H1 (cell line): ENCODE data around the gene COCH. TPM values are rescaled to one million over a fixed set of nuclear protein-coding genes. Genes with fewer than 3 reads are reported as not detected.

Experiments used
- CTCF ChIA-PET: fragments of 300-600 bp; sonication (Branson Sonifier 250); formaldehyde crosslinking; loops from one replicate; lab custom pipeline; 2021; ENCODE audit not compliant: partially characterized antibody; lab: Charles Lee
- POLR2A ChIA-PET: fragments of 300-600 bp; sonication (Branson Sonifier 250); formaldehyde crosslinking; loops from one replicate; lab custom pipeline; 2021; ENCODE audit warnings: inconsistent platforms; ENCODE audit not compliant: partially characterized antibody; lab: Charles Lee
- DNase-seq, 2 experiments: peaks; one replicate each; pipeline versions ENCODE4 v3.0.0 to v3.0.0-alpha.2; 2010 to 2022; ENCODE audit warnings: low spot score in 2 of 2, low read depth in 1 of 2, mixed read lengths in 1 of 2
- FAIRE-seq: peaks from 2 replicates; lab custom pipeline; 2011; peaks lifted over from hg19 to GRCh38; lab: Jason Lieb, UNC
- H2AFZ ChIP-seq: 2 replicates; pipeline ENCODE4 v1.8.1; 2012; ENCODE audit warnings: low read length, inconsistent platforms
- H2AK5ac ChIP-seq: 2 replicates; pipeline ENCODE4 v1.6.1; 2013; ENCODE audit warnings: low read depth, low read length
- H2BK120ac ChIP-seq: replicated peaks from 2 replicates; pipeline ENCODE3; 2013; ENCODE audit warnings: low read depth, low read length, inconsistent platforms
- H2BK12ac ChIP-seq: 2 replicates; pipeline ENCODE4 v1.6.1; 2013; ENCODE audit warnings: low read depth, low read length
- H2BK15ac ChIP-seq: 2 replicates; pipeline ENCODE4 v1.6.1; 2013; ENCODE audit warnings: low read length
- H2BK20ac ChIP-seq: 2 replicates; pipeline ENCODE4 v1.6.1; 2013; ENCODE audit warnings: low read length
- H2BK5ac ChIP-seq: 2 replicates; pipeline ENCODE4 v1.6.1; 2013; ENCODE audit warnings: low read depth, low read length
- H3K14ac ChIP-seq: 2 replicates; pipeline ENCODE4 v1.6.1; 2013; ENCODE audit warnings: inconsistent platforms; ENCODE audit not compliant: insufficient read length
- H3K18ac ChIP-seq: 2 replicates; pipeline ENCODE4 v1.6.1; 2013; ENCODE audit warnings: low read length; ENCODE audit errors: extremely low read depth
- H3K23ac ChIP-seq: 2 replicates; pipeline ENCODE4 v1.6.1; 2013; ENCODE audit warnings: inconsistent platforms; ENCODE audit not compliant: insufficient read length
- H3K23me2 ChIP-seq: 2 replicates; pipeline ENCODE4 v1.6.1; 2013; ENCODE audit warnings: low read depth, low read length
- H3K27ac ChIP-seq: 2 replicates; pipeline ENCODE4 v1.6.1; 2011; ENCODE audit warnings: low read depth, low read length, inconsistent platforms
- H3K27me3 ChIP-seq, 4 experiments: replicated peaks in 1 of 4; 1 replicate in 1 of 4; 2 replicates in 3 of 4; pipeline versions ENCODE4 v1.6.1 to v1.8.1; 2011 to 2013; ENCODE audit warnings: low read length in 3 of 4, mild to moderate bottlenecking in 3 of 4, inconsistent platforms in 2 of 4, mixed read lengths in 2 of 4, moderate library complexity in 1 of 4; ENCODE audit not compliant: control insufficient read depth in 3 of 4, insufficient read depth in 3 of 4; ENCODE audit errors: extremely low read depth in 1 of 4
- H3K36me3 ChIP-seq, 4 experiments: 2 replicates each; pipeline versions ENCODE4 v1.6.1 to v1.8.1; 2011 to 2013; ENCODE audit warnings: mild to moderate bottlenecking in 4 of 4, low read length in 3 of 4, moderate library complexity in 2 of 4, control low read depth in 1 of 4, inconsistent platforms in 1 of 4; ENCODE audit not compliant: insufficient read depth in 4 of 4, control insufficient read depth in 2 of 4
- H3K4ac ChIP-seq: replicated peaks from 2 replicates; pipeline ENCODE3; 2013; ENCODE audit warnings: low read length, low read depth, mixed read lengths, inconsistent platforms; ENCODE audit not compliant: insufficient read length
- H3K4me1 ChIP-seq, 4 experiments: replicated peaks in 1 of 4; 1 replicate in 1 of 4; 2 replicates in 3 of 4; pipeline versions ENCODE4 v1.6.1 to v1.8.1; 2011 to 2013; ENCODE audit warnings: low read length in 3 of 4, inconsistent platforms in 2 of 4, mixed read lengths in 1 of 4; ENCODE audit not compliant: insufficient read depth in 4 of 4, control insufficient read depth in 3 of 4
- H3K4me2 ChIP-seq, 2 experiments: 2 replicates each; pipeline versions ENCODE4 v1.6.1 to v1.8.1; 2011 to 2013; ENCODE audit warnings: low read depth in 2 of 2, low read length in 2 of 2, control low read depth in 1 of 2, inconsistent platforms in 1 of 2, mild to moderate bottlenecking in 1 of 2; ENCODE audit not compliant: insufficient read depth in 1 of 2
- H3K4me3 ChIP-seq, 4 experiments: fragments of 200-600, 300-600 bp in 1 of 4; sonication (generic), shearing (Covaris generic), sonication (Bioruptor Twin) in 1 of 4; 2 replicates each; pipeline versions ENCODE4 v1.5.1 to v1.8.1; 2011 to 2016; ENCODE audit warnings: low read length in 4 of 4, low read depth in 3 of 4, control low read depth in 2 of 4, inconsistent platforms in 2 of 4, mild to moderate bottlenecking in 2 of 4, mixed read lengths in 1 of 4, moderate library complexity in 1 of 4; ENCODE audit not compliant: insufficient read depth in 2 of 4; ENCODE audit errors: extremely low read depth in 1 of 4
- H3K56ac ChIP-seq: replicated peaks from 2 replicates; pipeline ENCODE3; 2013; ENCODE audit warnings: low read depth, mild to moderate bottlenecking, mixed read lengths, low read length, inconsistent platforms; ENCODE audit not compliant: insufficient read length
- H3K79me1 ChIP-seq: 2 replicates; pipeline ENCODE4 v1.6.1; 2013; ENCODE audit warnings: low read depth, low read length, control low read depth
- H3K79me2 ChIP-seq, 2 experiments: 2 replicates each; pipeline versions ENCODE4 v1.6.1 to v1.8.1; 2012 to 2013; ENCODE audit warnings: low read length in 2 of 2, mild to moderate bottlenecking in 2 of 2, inconsistent platforms in 1 of 2; ENCODE audit not compliant: insufficient read depth in 2 of 2, control insufficient read depth in 1 of 2
- H3K9ac ChIP-seq, 4 experiments: replicated peaks in 1 of 4; 1 replicate in 1 of 4; 2 replicates in 3 of 4; pipeline versions ENCODE4 v1.6.1 to v1.8.1; 2011 to 2013; ENCODE audit warnings: low read depth in 3 of 4, low read length in 3 of 4, control low read depth in 2 of 4, mild to moderate bottlenecking in 2 of 4, moderate library complexity in 2 of 4, inconsistent platforms in 1 of 4; ENCODE audit errors: extremely low read depth in 1 of 4
- H3K9me3 ChIP-seq, 2 experiments: 2 replicates each; pipeline versions ENCODE4 v1.6.1 to v1.8.1; 2012 to 2013; ENCODE audit warnings: mild to moderate bottlenecking in 2 of 2, moderate library complexity in 2 of 2, control low read depth in 1 of 2, inconsistent platforms in 1 of 2, low read depth in 1 of 2, low read length in 1 of 2, mixed read lengths in 1 of 2; ENCODE audit not compliant: insufficient read depth in 2 of 2
- H4K20me1 ChIP-seq, 2 experiments: replicated peaks in 1 of 2; 2 replicates each; pipeline versions ENCODE3 to v1.8.1; 2011 to 2013; ENCODE audit warnings: inconsistent platforms in 2 of 2, low read length in 2 of 2, mild to moderate bottlenecking in 1 of 2; ENCODE audit not compliant: insufficient read depth in 2 of 2, control insufficient read depth in 1 of 2
- H4K5ac ChIP-seq: 2 replicates; pipeline ENCODE4 v1.6.1; 2013; ENCODE audit warnings: low read length, low read depth, mixed read lengths, inconsistent platforms; ENCODE audit not compliant: insufficient read length
- H4K8ac ChIP-seq: 2 replicates; pipeline ENCODE4 v1.8.0; 2013; ENCODE audit warnings: mild to moderate bottlenecking, moderate library complexity, low read length, inconsistent platforms; ENCODE audit not compliant: insufficient read depth; ENCODE audit errors: extremely low read depth
- H4K91ac ChIP-seq: replicated peaks from 2 replicates; pipeline ENCODE3; 2013; ENCODE audit warnings: low read length, mixed read lengths, inconsistent platforms; ENCODE audit not compliant: insufficient read length
- ASH2L ChIP-seq: fragments of 200-600, 300-600 bp; sonication (generic); IDR thresholded peaks from one replicate; pipeline ENCODE4 v1.7.1; 2017; ENCODE audit warnings: low read length
- BRCA1 ChIP-seq: IDR thresholded peaks from 2 replicates; pipeline ENCODE4 v1.6.1; 2012; ENCODE audit warnings: low read depth, low read length, improper control_type of control experiment
- CEBPB ChIP-seq: IDR thresholded peaks from 2 replicates; pipeline ENCODE4 v1.6.1; 2012; ENCODE audit warnings: low read depth, low read length
- GABPA ChIP-seq: IDR thresholded peaks from 2 replicates; pipeline ENCODE4 v1.6.1; 2011; ENCODE audit warnings: mild to moderate bottlenecking, low read length, moderate library complexity, borderline replicate concordance; ENCODE audit not compliant: insufficient read depth
- JUND ChIP-seq: IDR thresholded peaks from 2 replicates; pipeline ENCODE4 v1.6.1; 2011; ENCODE audit warnings: mild to moderate bottlenecking, improper control_type of control experiment, low read length
- MAFK ChIP-seq: IDR thresholded peaks from 2 replicates; pipeline ENCODE4 v1.6.1; 2012; ENCODE audit warnings: low read depth, mild to moderate bottlenecking, improper control_type of control experiment, low read length
- POLR2A ChIP-seq, 2 experiments: IDR thresholded peaks; 1 replicate in 1 of 2; 2 replicates in 1 of 2; pipeline ENCODE4 v1.6.1; 2011; ENCODE audit warnings: low read depth in 2 of 2, low read length in 2 of 2, mild to moderate bottlenecking in 2 of 2; ENCODE audit errors: control extremely low read depth in 1 of 2
- POLR2AphosphoS5 ChIP-seq: IDR thresholded peaks from 2 replicates; pipeline ENCODE4 v1.6.1; 2011; ENCODE audit warnings: low read depth, low read length
- SAP30 ChIP-seq: fragments of 300-600 bp; sonication (generic); IDR thresholded peaks from 2 replicates; pipeline ENCODE4 v1.7.1; 2012; ENCODE audit warnings: low read length, moderate library complexity, mild to moderate bottlenecking, inconsistent platforms; ENCODE audit not compliant: insufficient read depth, insufficient replicate concordance
- SIN3A ChIP-seq, 2 experiments: IDR thresholded peaks in 1 of 2; conservative IDR thresholded peaks in 1 of 2; 2 replicates each; pipeline ENCODE4 v1.6.1; 2011 to 2012; ENCODE audit warnings: low read length in 2 of 2, improper control_type of control experiment in 1 of 2, low read depth in 1 of 2, mild to moderate bottlenecking in 1 of 2
- TAF1 ChIP-seq: IDR thresholded peaks from 2 replicates; pipeline ENCODE4 v1.6.1; 2011; ENCODE audit warnings: mild to moderate bottlenecking, low read depth, low read length
- ZNF274 ChIP-seq: IDR thresholded peaks from 2 replicates; pipeline ENCODE4 v1.7.0; 2012; ENCODE audit warnings: low read length, borderline replicate concordance; ENCODE audit errors: extremely low read depth
- WGBS, 2 experiments: shearing (Covaris generic) in 1 of 2; methylation state at CpG; one replicate each; pipeline versions ENCODE4 v1.1.6 to v1.1.7; 2013 to 2015; ENCODE audit warnings: low lambda C conversion rate in 2 of 2, mixed read lengths in 2 of 2, inconsistent platforms in 1 of 2, low coverage in 1 of 2, missing lambda C conversion rate in 1 of 2; ENCODE audit not compliant: insufficient replicate concordance in 2 of 2, insufficient coverage in 1 of 2, insufficient read length in 1 of 2; ENCODE audit errors: extremely low coverage in 1 of 2, missing lambda C conversion rate in 1 of 2; 5-methylcytosine and 5-hydroxymethylcytosine counted together
- polyA plus RNA-seq, 7 experiments: library from polyadenylated mRNA; depleted of rRNA in 3 of 7; stranded (reverse) in 5 of 7; unstranded in 2 of 7; fragments of >200 nt in 5 of 7; fragments of 200-250 nt in 2 of 7; gene quantifications; 1 replicate in 5 of 7; 2 replicates in 1 of 7; 4 replicates in 1 of 7; pipeline versions ENCODE4 v1.2.1 to v1.2.3, GENCODE V29; 2011 to 2013; ENCODE audit warnings: missing spikeins in 2 of 7, mixed read lengths in 2 of 7
- total RNA-seq: library from RNA; stranded (reverse); fragmentation: NEBNext Ultra II Directional; extraction: Animal tissue kit (Norgen Biotek cat#: 25700); gene quantifications from 2 replicates; pipeline ENCODE4 v1.2.1, GENCODE V29; 2021
- TF ChIP-seq, protein P1 (sequence below): IDR thresholded peaks from 2 replicates; pipeline ENCODE4 v1.6.1; 2011; ENCODE audit warnings: low read length, improper control_type of control experiment
- TF ChIP-seq, protein P2 (sequence below): IDR thresholded peaks from 2 replicates; pipeline ENCODE4 v1.6.1; 2011; ENCODE audit warnings: low read depth, mild to moderate bottlenecking, low read length; ENCODE audit not compliant: insufficient read depth

Gene COCH
- total and polyA plus RNA-seq, 2 of the 8 experiments (the other 6 are each of a cell fraction or from before 2014, with no cell fraction given), result 12.9 to 30.8 TPM

DNA sequence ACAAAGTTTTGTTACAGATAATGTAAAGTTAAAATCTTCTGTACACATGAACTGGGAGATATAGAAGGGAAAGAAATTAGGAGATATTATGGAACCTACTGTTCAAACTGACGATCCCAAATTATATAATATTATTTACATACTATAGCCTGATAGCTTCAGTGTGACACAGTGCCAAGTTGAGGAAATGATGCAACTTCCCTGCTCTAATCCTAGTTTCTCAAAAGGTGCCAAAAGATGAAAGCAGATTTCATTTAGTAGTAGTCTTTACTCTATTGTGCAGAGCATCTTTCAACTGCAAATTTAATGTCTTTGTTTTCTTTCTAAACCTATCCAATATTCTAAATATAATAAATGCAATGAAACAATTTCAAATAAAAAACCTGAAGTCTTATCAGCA is 46.9 kb downstream of the COCH start:
- Histone ChIP-seq H3K27me3 (no peaks in the 10 kb centered on the region), H2BK12ac (no peak overlapping the region), H4K8ac (no peak overlapping the region), H3K23ac (no peak overlapping the region), H3K4ac (no peak overlapping the region), H3K36me3 (peaks cover 0 to 11% (median 1%) of the 10 kb centered on the region in 4 experiments; a peak in 3 of 8 replicates), H3K79me1 (no peaks in the 10 kb centered on the region), H3K9me3 (no peaks in the 10 kb centered on the region), H2BK20ac (no peak overlapping the region), H3K4me1 (peaks cover 0 to 3% (median 0%) of the 10 kb centered on the region in 4 experiments; a peak in 1 of 7 replicates), H3K56ac (no peak overlapping the region), H4K20me1 (no peaks in the 10 kb centered on the region), H2BK120ac (no peak overlapping the region), H3K79me2 (no peaks in the 10 kb centered on the region), H2AFZ (no peak overlapping the region), H4K5ac (no peak overlapping the region), H4K91ac (no peak overlapping the region), H3K9ac (no peak overlapping the region), H3K23me2 (peaks cover 2% of the 10 kb centered on the region; the same call in 1 of the 2 replicates), H3K14ac (no peak overlapping the region), H2BK15ac (no peak overlapping the region), H3K27ac (no peak overlapping the region), H2AK5ac (no peak overlapping the region), H3K18ac (no peak overlapping the region), H2BK5ac (no peak overlapping the region), H3K4me2 (no peak overlapping the region), H3K4me3 (no peak overlapping the region)
- POLR2A ChIA-PET, result no interaction called here
- WGBS, 2 experiments, result 86% methylated on average over 1 of the region's 1 CpG; no CpG with 5 or more reads in 1 of the 2 experiments
- CTCF ChIA-PET, result no interaction called here
- no peak for FAIRE-seq
- no peak for DNase-seq
- no peak for TF ChIP-seq JUND
- TF ChIP-seq POLR2AphosphoS5, result no peak
- no peak for TF ChIP-seq BRCA1
- no peak for TF ChIP-seq POLR2A (IDR thresholded peaks at IDR 0.05; ENCODE audit: control extremely low read depth in 1 of 2, low read depth in 2 of 2, low read length in 2 of 2)
- TF ChIP-seq TAF1, result no peak
- no peak for TF ChIP-seq SIN3A (conservative IDR thresholded peaks at IDR 0.05 in 1 of 2, IDR thresholded peaks at IDR 0.05 in 1 of 2; ENCODE audit: low read depth in 1 of 2, low read length in 2 of 2)
- TF ChIP-seq, protein P1, sequence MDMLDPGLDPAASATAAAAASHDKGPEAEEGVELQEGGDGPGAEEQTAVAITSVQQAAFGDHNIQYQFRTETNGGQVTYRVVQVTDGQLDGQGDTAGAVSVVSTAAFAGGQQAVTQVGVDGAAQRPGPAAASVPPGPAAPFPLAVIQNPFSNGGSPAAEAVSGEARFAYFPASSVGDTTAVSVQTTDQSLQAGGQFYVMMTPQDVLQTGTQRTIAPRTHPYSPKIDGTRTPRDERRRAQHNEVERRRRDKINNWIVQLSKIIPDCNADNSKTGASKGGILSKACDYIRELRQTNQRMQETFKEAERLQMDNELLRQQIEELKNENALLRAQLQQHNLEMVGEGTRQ, result no peak
- no peak for TF ChIP-seq ZNF274
- TF ChIP-seq ASH2L, result no peak
- TF ChIP-seq, protein P2, sequence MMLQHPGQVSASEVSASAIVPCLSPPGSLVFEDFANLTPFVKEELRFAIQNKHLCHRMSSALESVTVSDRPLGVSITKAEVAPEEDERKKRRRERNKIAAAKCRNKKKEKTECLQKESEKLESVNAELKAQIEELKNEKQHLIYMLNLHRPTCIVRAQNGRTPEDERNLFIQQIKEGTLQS, result no peak
- TF ChIP-seq SAP30, result no peak
- no peak for TF ChIP-seq CEBPB
- no peak for TF ChIP-seq GABPA
- no peak for TF ChIP-seq MAFK
